Naive thymus-derived CD4-positive, alpha-beta T cell (primary cell): ENCODE results near the gene LRRC15. TPM values are rescaled to one million over a fixed set of nuclear protein-coding genes. Genes with fewer than 3 reads are reported as not detected.

Source experiments
- polyA plus RNA-seq, 2 donors: library from polyadenylated mRNA; unstranded; fragments of 300-500 nt; fragmentation: Illumina TruSeq; gene quantifications; one replicate each; pipeline ENCODE4 v1.2.3, GENCODE V29; 2021
- total RNA-seq, 6 experiments: library from RNA in 5 of 6; stranded (reverse) in 5 of 6; gene quantifications; 1 replicate in 5 of 6; 2 replicates in 1 of 6; pipeline ENCODE4 v1.2.3 and lab custom pipeline; 2021 to 2026

LRRC15 gene
- total and polyA plus RNA-seq, 7 experiments from 2014 or later = not detected

Other genes starting within 250 kb of the LRRC15 start
- 1 to 10 TPM in 3 of 5 experiments, not detected in 2; 3.9 to 4.2 (median 4.2) TPM for gene HES1, start 233.6 kb downstream of the LRRC15 start, total RNA-seq
- gene HES1, start 233.6 kb downstream of the LRRC15 start, polyA plus RNA-seq = not detected
- not detected for gene CPN2, start 18.4 kb downstream of the LRRC15 start, total RNA-seq
- gene CPN2, start 18.4 kb downstream of the LRRC15 start, polyA plus RNA-seq = not detected
- 10 to 100 TPM in 2 of 5 experiments, 1 to 10 TPM in 3; 1.4 to 11.3 (median 9.6) TPM for gene GP5, start 29.5 kb upstream of the LRRC15 start, total RNA-seq
- 1 to 10 TPM; 3.8 to 6.1 TPM for gene GP5, start 29.5 kb upstream of the LRRC15 start, polyA plus RNA-seq
- gene ATP13A3, start 117.3 kb upstream of the LRRC15 start, total RNA-seq = 10 to 100 TPM; 46.5 to 81.8 (median 58.4) TPM
- 1 to 10 TPM; 4.6 to 6.2 TPM for gene ATP13A3, start 117.3 kb upstream of the LRRC15 start, polyA plus RNA-seq